ENCODE data around the gene DGKI. TPM values are rescaled to one million over a fixed set of nuclear protein-coding genes. Genes with fewer than 3 reads are reported as not detected.

The DGKI gene
- total RNA-seq, 1 experiment from 2014 or later, result 0.39 TPM

DNA sequence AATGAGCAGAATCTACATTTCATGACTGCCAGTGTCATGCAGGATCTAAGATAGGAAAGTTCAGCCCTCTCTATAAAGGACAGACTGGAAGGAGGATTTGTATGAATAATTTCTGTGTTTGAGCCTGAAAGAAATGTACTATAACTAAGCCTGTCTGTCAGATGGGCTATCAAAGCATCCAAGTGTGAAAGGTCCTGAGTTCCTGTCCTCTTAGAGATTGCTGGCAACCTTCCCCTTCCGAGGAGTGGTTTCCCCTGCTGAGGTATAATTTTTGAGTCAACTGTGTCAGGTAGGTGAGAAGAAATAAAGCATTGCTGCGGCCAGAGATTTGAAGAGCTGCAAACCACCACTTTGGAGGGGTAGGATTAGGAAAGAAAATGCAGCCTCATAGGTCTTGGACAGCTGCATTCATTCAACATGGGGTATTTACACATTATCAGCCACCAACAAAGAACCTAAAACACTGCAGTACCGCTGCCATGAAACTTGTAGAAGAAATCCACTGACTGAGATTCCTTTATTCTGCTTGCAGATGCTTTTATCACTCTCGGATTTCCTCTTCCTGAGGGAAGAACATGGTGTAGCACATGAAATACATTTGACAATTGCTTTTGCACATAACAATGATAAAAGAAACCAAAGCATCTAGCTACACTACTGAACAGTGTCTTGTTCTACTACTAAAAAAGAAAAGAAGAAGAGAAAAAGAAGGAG lies 189.1 kb downstream of the DGKI start:
- Histone ChIP-seq H3K4me3 (ENCODE audit: low read depth, low read length, poor library complexity, severe bottlenecking) (no peak overlapping the region), H3K36me3 (ENCODE audit: insufficient read depth, low read length, poor library complexity, severe bottlenecking) (no peaks in the 10 kb centered on the region), H3K27me3 (replicated peaks; ENCODE audit: insufficient read depth, low read depth, low read length, poor library complexity) (no peaks in the 10 kb centered on the region), H3K4me1 (ENCODE audit: insufficient read depth, low read length, poor library complexity, severe bottlenecking) (no peaks in the 10 kb centered on the region), H3K27ac (ENCODE audit: low read depth, low read length, poor library complexity, severe bottlenecking) (no peak overlapping the region), H3K9me3 (ENCODE audit: low read depth, low read length, poor library complexity, severe bottlenecking) (no peaks in the 10 kb centered on the region)
- ChIA-PET CTCF (no interaction called here), POLR2A (ENCODE audit: low non-redundant PET) (no interaction called here)
- intact Hi-C loops (cut with micrococcal nuclease; ENCODE audit: unreplicated experiment), result loop anchor here (5.0 kb wide), 1 partner anchor 345 kb away; the partner anchor contains the start of gene CREB3L2
- TF ChIP-seq, protein P1, sequence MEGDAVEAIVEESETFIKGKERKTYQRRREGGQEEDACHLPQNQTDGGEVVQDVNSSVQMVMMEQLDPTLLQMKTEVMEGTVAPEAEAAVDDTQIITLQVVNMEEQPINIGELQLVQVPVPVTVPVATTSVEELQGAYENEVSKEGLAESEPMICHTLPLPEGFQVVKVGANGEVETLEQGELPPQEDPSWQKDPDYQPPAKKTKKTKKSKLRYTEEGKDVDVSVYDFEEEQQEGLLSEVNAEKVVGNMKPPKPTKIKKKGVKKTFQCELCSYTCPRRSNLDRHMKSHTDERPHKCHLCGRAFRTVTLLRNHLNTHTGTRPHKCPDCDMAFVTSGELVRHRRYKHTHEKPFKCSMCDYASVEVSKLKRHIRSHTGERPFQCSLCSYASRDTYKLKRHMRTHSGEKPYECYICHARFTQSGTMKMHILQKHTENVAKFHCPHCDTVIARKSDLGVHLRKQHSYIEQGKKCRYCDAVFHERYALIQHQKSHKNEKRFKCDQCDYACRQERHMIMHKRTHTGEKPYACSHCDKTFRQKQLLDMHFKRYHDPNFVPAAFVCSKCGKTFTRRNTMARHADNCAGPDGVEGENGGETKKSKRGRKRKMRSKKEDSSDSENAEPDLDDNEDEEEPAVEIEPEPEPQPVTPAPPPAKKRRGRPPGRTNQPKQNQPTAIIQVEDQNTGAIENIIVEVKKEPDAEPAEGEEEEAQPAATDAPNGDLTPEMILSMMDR (conservative IDR thresholded peaks at IDR 0.05; ENCODE audit: low read depth, low read length), result no peak
- no peak for TF ChIP-seq EZH2 (IDR thresholded peaks at IDR 0.05; ENCODE audit: borderline replicate concordance, low read depth, low read length, poor library complexity, severe bottlenecking)
- no peak for DNase-seq (ENCODE audit: low spot score)
- no TSS peak for BruUV-seq (replicated peaks)

DNA sequence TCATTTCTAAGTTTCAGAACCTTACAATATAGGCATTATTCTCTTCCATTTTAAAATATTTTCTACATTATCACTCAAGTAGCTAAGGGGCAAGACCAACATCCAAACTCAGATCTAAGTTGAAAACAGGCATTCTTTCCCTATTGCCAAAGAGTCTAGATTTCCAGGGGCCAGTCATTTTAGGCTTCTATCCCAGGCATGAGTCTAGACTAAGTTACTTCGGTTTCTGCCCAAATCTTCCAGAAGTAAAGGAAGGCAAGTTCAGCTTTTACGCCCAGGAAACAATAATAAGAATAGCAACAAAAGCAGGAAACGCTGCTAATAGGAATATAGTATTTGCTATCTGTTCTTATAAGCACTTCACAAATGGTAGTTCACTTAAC lies 189.9 kb downstream of the DGKI start:
- ChIA-PET POLR2A (ENCODE audit: low non-redundant PET) (no interaction called here), CTCF (interaction anchor here (0.6 to 1.4 kb wide), 4 partner anchors 31 to 536 kb away, joined by 3 to 5 read pairs (median 4); no protein-coding TSS in a partner anchor)
- intact Hi-C loops (cut with micrococcal nuclease; ENCODE audit: unreplicated experiment), result loop anchor here (1.0 to 5.0 kb wide), 2 partner anchors 242 to 345 kb away; partner anchors contain the start of gene CREB3L2
- Histone ChIP-seq H3K4me1 (ENCODE audit: insufficient read depth, low read length, poor library complexity, severe bottlenecking) (no peaks in the 10 kb centered on the region), H3K36me3 (ENCODE audit: insufficient read depth, low read length, poor library complexity, severe bottlenecking) (no peaks in the 10 kb centered on the region), H3K27ac (ENCODE audit: low read depth, low read length, poor library complexity, severe bottlenecking) (no peak overlapping the region), H3K4me3 (ENCODE audit: low read depth, low read length, poor library complexity, severe bottlenecking) (no peak overlapping the region), H3K9me3 (ENCODE audit: low read depth, low read length, poor library complexity, severe bottlenecking) (no peaks in the 10 kb centered on the region), H3K27me3 (replicated peaks; ENCODE audit: insufficient read depth, low read depth, low read length, poor library complexity) (no peaks in the 10 kb centered on the region)
- no peak for DNase-seq (ENCODE audit: low spot score)
- TF ChIP-seq EZH2 (IDR thresholded peaks at IDR 0.05; ENCODE audit: borderline replicate concordance, low read depth, low read length, poor library complexity, severe bottlenecking), result no peak
- TF ChIP-seq, protein P1 (conservative IDR thresholded peaks at IDR 0.05; ENCODE audit: low read depth, low read length), result no peak
- no TSS peak for BruUV-seq (replicated peaks)

DNA sequence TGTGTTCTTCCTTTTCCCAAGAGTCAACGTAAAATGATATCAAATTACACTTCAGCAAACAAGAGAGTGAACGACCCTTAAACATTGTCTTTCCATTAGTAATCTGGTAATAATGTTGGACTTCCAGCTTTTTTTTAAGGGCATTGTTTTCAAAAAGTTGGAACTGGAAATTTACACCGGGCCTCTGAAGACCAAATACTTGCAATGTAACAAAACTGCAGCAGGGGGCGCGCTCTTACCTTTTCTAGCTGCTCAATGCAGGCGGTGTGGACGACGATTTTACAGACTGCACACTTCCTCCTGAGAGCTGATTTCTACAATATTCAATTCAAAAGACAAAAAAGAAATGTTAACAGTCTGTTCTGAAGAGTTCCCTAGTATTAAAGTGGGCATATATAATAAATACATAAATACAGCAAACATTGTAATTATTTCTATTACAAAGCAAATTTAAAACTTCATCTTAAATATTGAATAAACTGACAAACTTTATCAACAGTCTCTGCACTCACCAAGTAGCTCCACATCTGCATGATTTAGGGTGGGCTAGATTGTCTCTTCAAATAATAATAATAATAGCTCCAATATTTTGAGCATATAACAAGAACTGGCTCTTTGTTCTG lies 190.4 kb downstream of the DGKI start:
- no peaks in the 10 kb centered on the region for H3K36me3 ChIP-seq (ENCODE audit: insufficient read depth, low read length, poor library complexity, severe bottlenecking)
- peak; percentile 78 for DNase-seq (ENCODE audit: low spot score)
- no peaks in the 10 kb centered on the region for H3K9me3 ChIP-seq (ENCODE audit: low read depth, low read length, poor library complexity, severe bottlenecking)
- ChIA-PET POLR2A (ENCODE audit: low non-redundant PET) (no interaction called here), CTCF (interaction anchor here (0.6 to 1.4 kb wide), 5 partner anchors 30 to 536 kb away, joined by 3 to 5 read pairs (median 5); no protein-coding TSS in a partner anchor)
- H3K27me3 ChIP-seq (replicated peaks; ENCODE audit: insufficient read depth, low read depth, low read length, poor library complexity), result no peaks in the 10 kb centered on the region
- no TSS peak for BruUV-seq (replicated peaks)
- H3K4me3 ChIP-seq (ENCODE audit: low read depth, low read length, poor library complexity, severe bottlenecking), result no peak overlapping the region
- intact Hi-C loops (cut with micrococcal nuclease; ENCODE audit: unreplicated experiment), result loop anchor here (1.0 to 5.0 kb wide), 2 partner anchors 243 to 346 kb away; partner anchors contain the start of gene CREB3L2
- no peak overlapping the region for H3K27ac ChIP-seq (ENCODE audit: low read depth, low read length, poor library complexity, severe bottlenecking)
- TF ChIP-seq, protein P1 (conservative IDR thresholded peaks at IDR 0.05; ENCODE audit: low read depth, low read length), result peak; percentile 87
- TF ChIP-seq EZH2 (IDR thresholded peaks at IDR 0.05; ENCODE audit: borderline replicate concordance, low read depth, low read length, poor library complexity, severe bottlenecking), result no peak
- no peaks in the 10 kb centered on the region for H3K4me1 ChIP-seq (ENCODE audit: insufficient read depth, low read length, poor library complexity, severe bottlenecking)
